Activated naive CD4-positive, alpha-beta T cell treated with anti-CD3 and anti-CD28 coated beads, Interleukin-2, amount 50 U/mL, for 72 hours (primary cell): ENCODE measurements around the gene IMPDH2. TPM values are rescaled to one million over a fixed set of nuclear protein-coding genes. Genes with fewer than 3 reads are reported as not detected.

Source experiments
- ATAC-seq, 2 donors: fragments of 150-1000 bp; cut with Tn5 transposase; 2 replicates each; pipeline ENCODE4 v1.10.0; 2021; ENCODE audit warnings: mild to moderate bottlenecking in 2 of 2, moderate library complexity in 2 of 2
- DNase-seq, 2 donors: peaks; one replicate each; pipeline ENCODE4 v3.0.0; 2021 to 2022; ENCODE audit warnings: low spot score in 2 of 2
- H3K27ac Mint-ChIP-seq, 2 donors: one replicate each; pipeline ENCODE4 v1.8.0; 2022; ENCODE audit warnings: mild to moderate bottlenecking in 2 of 2, mixed read lengths in 2 of 2
- H3K36me3 Mint-ChIP-seq, 2 donors: one replicate each; pipeline ENCODE4 v1.8.0; 2022; ENCODE audit warnings: mixed read lengths in 2 of 2
- H3K9me3 Mint-ChIP-seq, 2 donors: one replicate each; pipeline ENCODE4 v1.8.0; 2022; ENCODE audit warnings: mixed read lengths in 2 of 2
- total RNA-seq, 2 donors: library from RNA; stranded (reverse); gene quantifications; one replicate each; pipeline ENCODE4 v1.2.3, GENCODE V29; 2022

IMPDH2 gene
- total RNA-seq, 2 donors from 2014 or later = 538 to 637 TPM

DNA sequence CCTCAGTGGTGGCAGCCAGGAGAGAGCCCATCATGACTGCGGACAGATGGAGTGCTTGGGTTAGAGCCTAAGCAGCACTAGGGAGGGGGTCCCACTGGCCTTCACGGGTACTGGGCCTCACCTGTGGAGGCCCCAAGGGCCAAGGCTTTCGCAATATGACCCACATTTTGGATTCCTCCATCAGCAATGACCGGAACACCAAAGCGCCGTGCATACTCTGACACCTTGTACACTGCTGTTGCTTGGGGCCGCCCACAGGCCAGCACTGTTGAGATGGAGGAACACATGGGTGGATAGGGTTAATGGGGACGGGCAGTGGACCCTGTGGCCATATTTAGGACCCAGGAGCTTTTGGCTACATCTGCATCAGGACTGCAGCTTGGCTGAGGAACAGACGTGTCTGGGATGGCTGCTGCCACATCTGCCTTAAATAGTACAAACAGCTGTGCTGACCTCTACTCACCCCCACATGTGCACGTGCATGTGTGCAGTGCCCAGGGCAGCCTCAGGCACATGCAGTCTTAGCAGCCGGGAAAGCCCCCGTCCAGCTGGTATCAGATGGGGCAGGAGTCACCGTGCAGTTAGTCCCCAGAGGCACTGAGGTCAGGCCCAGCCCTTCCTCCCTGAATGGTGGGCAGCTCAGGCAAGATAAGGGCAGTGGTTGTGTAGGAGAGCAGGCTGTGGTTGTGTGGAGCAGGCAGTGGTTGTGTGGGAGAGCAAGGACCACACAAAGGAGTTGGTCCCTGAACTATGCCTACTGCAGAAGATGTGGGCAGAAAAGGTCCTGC, 4.0 kb downstream of the IMPDH2 start:
- DNase-seq = no peak
- Mint-ChIP-seq H3K9me3 (no peaks in the 10 kb centered on the region), H3K36me3 (peaks cover 75 to 81% of the 10 kb centered on the region in 2 donors), H3K27ac (peak overlapping the region; percentile 85 to 97)
- no peak for ATAC-seq

DNA sequence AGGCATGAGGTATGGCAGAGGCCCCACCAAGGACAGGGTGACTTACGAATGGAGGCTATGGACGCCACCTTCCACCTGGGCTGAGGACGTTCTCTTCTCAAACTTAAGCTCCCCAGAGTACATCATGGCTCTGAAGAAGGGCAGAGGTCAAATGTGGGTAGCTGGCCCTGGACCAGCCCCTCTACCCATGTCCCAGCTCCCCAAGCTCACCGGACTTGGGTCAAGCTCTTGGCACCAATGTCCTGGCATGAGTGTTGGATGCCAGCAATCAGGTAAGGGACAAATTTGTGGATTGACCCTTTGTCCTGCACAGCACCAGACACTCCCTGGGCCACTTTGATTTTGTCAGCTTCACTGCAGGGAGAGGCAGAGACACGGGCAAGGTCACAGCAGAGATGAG, 4.7 kb downstream of the IMPDH2 start:
- ATAC-seq (no peak), DNase-seq (no peak)
- H3K27ac Mint-ChIP-seq = peak overlapping the region in 1 of 2 donors; percentile 97
- peaks cover 75 to 83% of the 10 kb centered on the region in 2 donors for H3K36me3 Mint-ChIP-seq
- no peaks in the 10 kb centered on the region for H3K9me3 Mint-ChIP-seq

- DNase-seq = no peak
- ATAC-seq = no peak
- H3K36me3 Mint-ChIP-seq = peaks cover 69 to 76% of the 10 kb centered on the region in 2 donors
- H3K9me3 Mint-ChIP-seq = no peaks in the 10 kb centered on the region
- peak overlapping the region; percentile 97 to 98 for H3K27ac Mint-ChIP-seq
Measured at GRCh38 chr3:49023775-49024174, 5.4 kb downstream of the IMPDH2 start.

GRCh38 chr3:49022688-49023171, 6.5 kb downstream of the IMPDH2 start:
- Mint-ChIP-seq H3K27ac (peak overlapping the region; percentile 97 to 98), H3K36me3 (peaks cover 59 to 66% of the 10 kb centered on the region in 2 donors), H3K9me3 (no peaks in the 10 kb centered on the region)
- DNase-seq (no peak), ATAC-seq (no peak)

- peaks cover 52 to 59% of the 10 kb centered on the region in 2 donors for H3K36me3 Mint-ChIP-seq
Measured at GRCh38 chr3:49021813-49022687, 7.1 kb downstream of the IMPDH2 start, which contains the start of gene NDUFAF3. TSS of gene NDUFAF3 (plus strand) at chr3:49022121. CDS start at chr3:49022145, 24 bp downstream.

GRCh38 chr3:49021213-49021812, 7.9 kb downstream of the IMPDH2 start:
- H3K27ac Mint-ChIP-seq = peak overlapping the region; percentile 97 to 99
- DNase-seq (peak; percentile 98 to 99), ATAC-seq (peak; percentile 69 to 70)
- peaks cover 45 to 51% of the 10 kb centered on the region in 2 donors for H3K36me3 Mint-ChIP-seq
- H3K9me3 Mint-ChIP-seq = no peaks in the 10 kb centered on the region

More at GRCh38 chr3:49021813-49022687, 7.1 kb downstream of the IMPDH2 start, which contains the start of gene NDUFAF3:
- Mint-ChIP-seq H3K9me3 (no peaks in the 10 kb centered on the region), H3K27ac (peak within 1 kb of the TSS; percentile 97 to 99)
- ATAC-seq = peak; percentile 72 to 80
- peak; percentile 94 to 97 for DNase-seq

DNA sequence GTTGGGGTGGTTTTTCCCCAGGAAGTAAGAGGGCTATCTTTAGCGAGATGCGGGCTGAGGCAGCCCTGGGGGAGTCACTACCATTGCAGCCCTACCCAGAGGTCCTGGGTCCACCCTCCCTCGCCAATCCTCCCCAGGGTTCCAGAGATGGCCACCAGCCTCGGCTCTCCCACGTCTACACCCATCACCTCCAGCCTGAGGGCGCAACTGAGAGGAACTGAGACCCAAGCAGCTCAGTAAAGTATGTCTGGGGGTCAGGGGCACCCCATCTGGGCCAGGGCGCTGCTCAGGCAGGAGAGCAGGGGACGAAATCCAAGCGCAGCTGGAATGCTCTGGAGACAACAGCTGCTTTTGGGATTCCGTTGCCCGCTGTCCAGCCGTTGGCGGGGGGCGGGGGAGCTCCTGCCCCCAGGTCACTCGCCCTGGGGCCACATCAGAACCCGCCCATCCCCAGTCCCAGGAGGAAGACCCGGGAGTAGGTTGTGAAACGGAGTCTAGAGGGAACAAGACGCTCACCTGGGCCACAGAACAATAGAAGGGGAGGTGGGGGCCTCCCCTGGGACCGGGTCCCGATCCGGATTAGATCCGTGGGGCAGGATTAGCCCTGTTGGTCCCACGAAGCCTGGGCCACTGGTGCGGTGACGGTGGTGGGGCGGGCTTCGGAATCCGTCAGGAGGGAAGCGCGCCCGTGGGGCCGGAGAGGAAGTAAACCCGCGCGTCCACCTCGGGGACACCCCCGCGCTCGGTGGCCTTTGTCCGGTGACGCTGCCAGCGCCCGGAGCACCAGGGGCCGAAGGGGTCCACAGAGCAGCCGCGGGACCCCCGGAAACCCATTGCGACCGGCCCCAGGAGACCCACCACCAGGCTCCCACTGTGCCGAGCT, 8.6 kb downstream of the IMPDH2 start:
- no peaks in the 10 kb centered on the region for H3K9me3 Mint-ChIP-seq
- DNase-seq = peak; percentile 46 to 81
- peak; percentile 1 to 7 for ATAC-seq
- peak overlapping the region; percentile 97 to 99 for H3K27ac Mint-ChIP-seq
- H3K36me3 Mint-ChIP-seq = peaks cover 37 to 44% of the 10 kb centered on the region in 2 donors

GRCh38 chr3:49019941-49020329, 9.3 kb downstream of the IMPDH2 start:
- no peaks in the 10 kb centered on the region for H3K9me3 Mint-ChIP-seq
- DNase-seq (no peak), ATAC-seq (no peak)
- peak overlapping the region; percentile 92 to 97 for H3K27ac Mint-ChIP-seq
- H3K36me3 Mint-ChIP-seq = peaks cover 31 to 41% of the 10 kb centered on the region in 2 donors

DNA sequence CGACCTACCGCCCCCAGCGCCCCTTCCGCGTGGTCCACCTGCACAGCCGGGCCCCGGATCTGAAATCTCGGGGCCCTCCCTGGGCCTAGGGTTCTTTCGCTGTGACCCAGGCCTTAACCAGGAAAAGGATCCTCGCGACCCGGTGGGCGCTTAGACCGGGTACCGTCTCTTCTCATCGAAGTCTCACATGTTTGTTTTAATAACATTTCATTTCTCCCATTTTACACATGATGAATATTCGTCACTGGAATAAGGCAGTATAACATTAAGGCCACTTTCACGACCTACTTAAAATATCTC, 10.5 kb downstream of the IMPDH2 start:
- H3K27ac Mint-ChIP-seq = peak overlapping the region; percentile 94 to 97
- DNase-seq = no peak
- H3K9me3 Mint-ChIP-seq = no peaks in the 10 kb centered on the region
- ATAC-seq = no peak
- peaks cover 21 to 32% of the 10 kb centered on the region in 2 donors for H3K36me3 Mint-ChIP-seq

DNA sequence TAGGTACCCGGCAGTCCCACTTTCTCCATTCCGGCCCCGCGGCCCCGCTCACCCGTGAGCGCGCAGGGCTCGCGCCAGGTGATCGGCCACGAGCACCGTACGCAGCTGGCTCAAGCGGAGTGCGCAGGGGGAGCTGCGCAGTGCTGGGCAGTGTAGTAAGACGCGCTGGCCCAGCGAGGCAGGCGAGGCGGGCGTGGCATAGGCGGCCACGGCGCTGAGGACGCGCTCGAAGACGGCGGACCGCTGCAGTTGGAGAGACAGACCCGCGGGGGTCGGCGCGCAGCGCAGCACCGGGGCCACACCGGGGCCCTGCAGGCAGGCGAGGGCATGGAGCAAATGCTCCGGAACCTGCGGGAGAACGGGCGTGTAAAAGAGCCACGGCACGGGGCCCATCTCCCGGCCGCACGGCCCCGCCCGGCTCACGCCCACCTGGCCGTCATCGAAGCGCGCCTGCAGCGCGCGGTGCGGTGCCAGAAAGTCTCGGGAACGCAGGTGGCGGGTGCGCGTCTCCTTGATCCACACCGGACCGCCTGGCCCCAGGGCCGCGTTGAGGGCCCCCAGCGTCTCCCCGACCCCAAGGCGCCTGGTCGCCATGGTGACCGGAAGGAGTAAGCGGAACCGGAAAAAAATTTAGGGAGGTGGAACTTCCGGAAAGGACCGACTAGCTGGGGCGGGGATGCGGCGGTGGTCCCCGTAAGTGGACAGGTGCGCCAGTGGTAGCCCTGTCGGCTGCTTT, 11.1 kb downstream of the IMPDH2 start, which contains the start of gene DALRD3:
TSS of gene DALRD3 (minus strand) at position 610 of the 736 bp plus-strand sequence. CDS start at position 594, 16 bp downstream.
- Mint-ChIP-seq H3K9me3 (no peaks in the 10 kb centered on the region), H3K27ac (peak within 1 kb of the TSS; percentile 94 to 97), H3K36me3 (peaks cover 17 to 28% of the 10 kb centered on the region in 2 donors)
- DNase-seq (peak; percentile 61 to 78), ATAC-seq (peak; percentile 3 to 18)

GRCh38 chr3:49017229-49017970, 11.8 kb downstream of the IMPDH2 start:
- Mint-ChIP-seq H3K36me3 (peaks cover 11 to 21% of the 10 kb centered on the region in 2 donors), H3K27ac (peak overlapping the region in 1 of 2 donors; percentile 97)
- no peak for DNase-seq

GRCh38 chr3:49016414-49017228, 12.6 kb downstream of the IMPDH2 start:
- ATAC-seq = no peak
- no peak for DNase-seq
- H3K36me3 Mint-ChIP-seq = peaks cover 9 to 18% of the 10 kb centered on the region in 2 donors
- H3K9me3 Mint-ChIP-seq = no peaks in the 10 kb centered on the region
- no peak overlapping the region for H3K27ac Mint-ChIP-seq

More at GRCh38 chr3:49017229-49017970, 11.8 kb downstream of the IMPDH2 start:
- no peak for ATAC-seq
- H3K9me3 Mint-ChIP-seq = no peaks in the 10 kb centered on the region

DNA sequence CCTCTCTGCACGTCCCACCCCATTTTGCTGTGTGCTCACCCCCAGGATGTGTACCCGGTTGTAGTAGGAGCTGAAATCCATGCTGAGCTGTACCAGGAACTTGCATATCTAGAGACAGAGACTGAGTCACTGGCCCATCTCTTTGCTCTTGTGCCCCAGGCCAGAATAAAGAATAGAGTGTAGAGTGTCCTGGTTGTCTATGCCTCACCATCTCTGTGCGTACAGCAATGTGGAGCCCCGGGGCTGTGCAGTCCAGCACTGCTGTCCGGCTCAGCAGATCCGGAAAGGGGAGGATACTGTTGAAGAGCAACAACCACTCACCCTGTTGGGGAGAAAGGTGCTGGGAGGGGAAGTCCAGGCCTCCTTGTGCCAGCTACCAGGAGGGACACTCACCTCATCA, 13.4 kb downstream of the IMPDH2 start:
- no peaks in the 10 kb centered on the region for H3K9me3 Mint-ChIP-seq
- peak overlapping the region in 1 of 2 donors; percentile 64 for H3K27ac Mint-ChIP-seq
- peaks cover 4 to 13% of the 10 kb centered on the region in 2 donors for H3K36me3 Mint-ChIP-seq
- DNase-seq = no peak
- ATAC-seq = no peak

DNA sequence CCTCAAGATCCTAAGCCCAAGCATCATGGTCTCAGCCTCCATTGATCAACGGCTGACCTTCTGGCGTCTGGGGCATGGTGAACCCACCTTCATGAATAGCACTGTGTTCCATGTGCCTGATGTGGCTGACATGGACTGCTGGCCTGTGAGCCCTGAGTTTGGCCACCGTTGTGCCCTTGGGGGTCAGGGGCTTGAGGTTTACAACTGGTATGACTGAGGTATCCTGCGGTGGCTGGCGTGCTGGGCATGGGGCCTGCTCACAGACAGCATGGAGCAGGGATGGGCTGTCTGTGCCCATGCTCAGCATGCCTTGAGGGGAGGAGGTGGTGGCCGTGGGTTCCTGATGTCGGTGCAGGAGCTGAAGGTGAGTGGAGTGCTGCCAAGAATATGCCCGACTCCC, 14.1 kb downstream of the IMPDH2 start:
- ATAC-seq = no peak
- H3K27ac Mint-ChIP-seq = peak overlapping the region in 1 of 2 donors; percentile 64

More for the DNA sequence above, 14.1 kb downstream of the IMPDH2 start:
- no peak for DNase-seq
- Mint-ChIP-seq H3K36me3 (peaks cover 0 to 6% of the 10 kb centered on the region in 2 donors), H3K9me3 (no peaks in the 10 kb centered on the region)
